HG02885 (cell line): ENCODE measurements around the gene GLP1R.

ENCODE experiments used
- ATAC-seq: cut with Tn5 transposase; IDR thresholded peaks from one replicate; pipeline ENCODE4 v1.9.1; 2021; ENCODE audit warnings: mild to moderate bottlenecking; ENCODE audit not compliant: unreplicated experiment, poor library complexity

Gene GLP1R

GRCh38 chr6:39043776-39044175 lies 4.8 kb upstream of the GLP1R start:
- no peak for ATAC-seq

- no peak for ATAC-seq
These were observed 4.4 kb upstream of the GLP1R start for GRCh38 chr6:39044181-39044580.

DNA sequence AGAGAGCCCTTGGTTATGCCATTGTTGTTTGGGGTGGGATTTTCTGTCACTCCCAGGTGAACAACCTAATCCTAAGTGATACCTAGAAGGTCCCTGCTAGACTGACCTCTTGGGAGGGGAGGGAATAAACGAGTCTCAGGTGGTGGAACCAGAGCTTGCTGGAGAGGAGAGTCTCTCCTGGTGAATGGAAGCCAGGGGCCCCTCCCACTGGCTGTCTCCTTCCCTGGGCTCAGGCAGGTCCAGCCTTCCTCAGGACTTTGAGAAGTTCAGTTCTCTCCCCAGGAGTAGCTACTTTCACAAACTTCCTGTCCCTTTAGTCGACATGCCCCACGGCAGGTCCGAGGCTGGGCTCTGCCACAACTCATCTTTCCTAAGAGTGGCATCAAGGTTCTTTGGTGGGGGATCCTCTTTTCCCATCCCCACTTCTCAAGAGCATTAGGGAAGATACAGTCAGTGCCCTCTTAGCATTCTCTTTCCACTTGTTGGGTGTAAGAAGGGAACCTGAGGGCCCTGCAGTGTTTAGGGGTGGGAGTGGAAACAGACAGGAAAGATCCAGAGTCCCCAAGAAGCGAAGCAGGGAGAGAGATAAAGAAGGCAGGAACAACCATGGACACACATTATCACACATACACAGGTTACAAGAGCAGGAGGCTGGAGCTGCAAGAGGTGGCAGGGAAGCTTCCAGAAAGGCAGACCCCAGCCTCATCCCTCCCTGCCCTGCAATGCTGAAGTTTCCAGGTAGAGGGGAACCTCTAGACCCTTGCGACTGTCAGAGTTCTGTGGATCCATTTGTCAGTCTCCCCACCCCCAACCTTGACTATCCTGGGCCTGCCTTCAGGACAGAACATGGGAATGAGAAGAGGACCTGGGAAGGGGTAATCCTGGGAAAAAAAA lies 900 bp upstream of the GLP1R start:
- no peak for ATAC-seq

DNA sequence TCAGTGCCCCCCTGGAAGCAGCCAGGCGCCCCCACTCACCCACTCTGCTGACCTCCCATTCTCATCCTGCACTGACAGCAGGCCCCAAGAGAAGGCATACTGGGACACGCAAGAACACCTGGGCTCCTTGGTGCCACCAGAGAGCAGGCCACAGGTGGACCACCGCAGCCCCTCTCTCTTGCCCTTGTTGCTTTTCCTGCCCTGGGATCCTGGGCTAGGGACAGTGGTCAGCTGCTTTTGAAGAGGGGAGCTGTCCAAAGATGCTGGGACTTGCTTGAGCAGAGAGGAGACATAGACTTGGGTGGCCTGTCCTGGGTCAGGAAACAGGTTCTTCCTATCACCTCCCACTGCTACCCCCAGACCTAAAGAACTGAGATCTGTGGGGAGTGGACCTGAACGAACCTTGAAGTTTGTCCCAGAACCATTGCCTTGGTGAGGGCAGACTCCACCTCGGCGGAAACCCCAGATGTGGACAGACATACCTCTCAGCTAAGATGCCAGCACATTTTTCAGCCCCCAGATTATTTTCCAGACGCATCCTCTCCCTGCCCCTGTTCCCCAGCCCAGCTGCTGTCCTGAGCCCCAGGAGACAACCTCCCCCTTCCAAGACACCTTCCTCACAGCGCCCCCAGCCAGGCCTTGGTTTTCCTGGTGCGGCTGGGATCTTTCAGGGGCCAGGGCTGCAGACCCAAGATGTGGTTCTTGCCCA lies 1.1 kb downstream of the GLP1R start:
- no peak for ATAC-seq

DNA sequence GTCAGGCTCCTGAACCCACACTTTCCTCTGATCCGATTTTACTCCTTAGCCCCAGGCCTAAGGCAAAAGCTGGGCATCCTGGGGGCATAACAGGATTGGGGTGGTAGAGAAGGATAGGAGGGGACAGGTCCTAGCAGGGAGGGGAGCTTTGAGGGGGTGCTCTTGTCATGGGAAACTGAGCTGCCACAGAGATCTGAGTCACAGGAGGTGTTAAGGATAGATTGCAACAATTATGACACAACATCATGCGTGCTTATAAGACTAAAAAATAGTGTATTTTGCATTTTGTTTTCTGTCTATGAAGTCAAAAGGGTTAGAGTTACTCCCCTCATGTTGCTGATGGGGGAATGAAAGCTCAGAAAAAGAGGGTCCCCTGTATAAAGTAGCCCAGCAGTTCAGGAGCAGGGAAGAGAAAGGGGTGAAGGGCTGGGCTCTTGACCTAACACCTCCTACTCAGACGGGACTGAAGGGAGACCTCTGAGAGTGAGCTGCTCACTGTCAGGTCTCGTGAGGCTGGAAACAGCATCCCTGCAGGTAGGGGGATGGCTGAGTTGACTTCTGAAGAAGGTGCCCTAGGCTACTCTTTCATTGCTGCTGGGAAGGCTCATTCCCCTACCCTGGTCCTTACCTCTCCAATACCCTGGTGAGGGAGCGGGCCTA lies 2.0 kb downstream of the GLP1R start:
- no peak for ATAC-seq

- ATAC-seq: no peak
These were observed 3.0 kb downstream of the GLP1R start for GRCh38 chr6:39051399-39052122.

DNA sequence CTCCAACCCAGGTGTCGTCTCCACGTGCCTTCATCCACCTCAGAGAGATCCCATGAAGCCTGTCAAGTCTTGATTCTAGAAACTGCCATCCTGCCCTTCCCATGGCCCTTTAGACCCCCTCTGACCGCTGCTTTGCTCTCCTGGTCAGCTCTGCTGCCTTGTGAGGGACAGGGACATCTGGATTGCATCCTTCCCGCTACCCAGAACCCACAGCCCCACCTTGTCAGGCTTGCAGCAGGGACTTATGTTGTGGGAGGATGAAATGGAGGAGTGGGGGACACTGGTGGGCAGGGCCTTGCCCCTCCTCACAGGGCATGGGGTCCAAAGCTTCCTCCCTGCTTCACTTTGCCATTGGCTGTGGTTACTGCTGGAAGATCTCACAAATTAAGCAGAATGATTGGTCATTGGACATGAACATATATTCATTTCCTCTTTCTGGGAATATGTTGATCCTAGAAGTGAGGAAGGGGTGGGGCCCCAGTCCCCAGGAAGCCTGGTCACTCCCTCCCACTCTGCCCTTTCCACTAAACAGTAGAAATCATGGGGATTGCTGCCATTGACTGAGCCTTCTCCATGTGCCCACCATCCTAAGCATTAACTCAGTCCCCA lies 4.5 kb downstream of the GLP1R start:
- no peak for ATAC-seq

DNA sequence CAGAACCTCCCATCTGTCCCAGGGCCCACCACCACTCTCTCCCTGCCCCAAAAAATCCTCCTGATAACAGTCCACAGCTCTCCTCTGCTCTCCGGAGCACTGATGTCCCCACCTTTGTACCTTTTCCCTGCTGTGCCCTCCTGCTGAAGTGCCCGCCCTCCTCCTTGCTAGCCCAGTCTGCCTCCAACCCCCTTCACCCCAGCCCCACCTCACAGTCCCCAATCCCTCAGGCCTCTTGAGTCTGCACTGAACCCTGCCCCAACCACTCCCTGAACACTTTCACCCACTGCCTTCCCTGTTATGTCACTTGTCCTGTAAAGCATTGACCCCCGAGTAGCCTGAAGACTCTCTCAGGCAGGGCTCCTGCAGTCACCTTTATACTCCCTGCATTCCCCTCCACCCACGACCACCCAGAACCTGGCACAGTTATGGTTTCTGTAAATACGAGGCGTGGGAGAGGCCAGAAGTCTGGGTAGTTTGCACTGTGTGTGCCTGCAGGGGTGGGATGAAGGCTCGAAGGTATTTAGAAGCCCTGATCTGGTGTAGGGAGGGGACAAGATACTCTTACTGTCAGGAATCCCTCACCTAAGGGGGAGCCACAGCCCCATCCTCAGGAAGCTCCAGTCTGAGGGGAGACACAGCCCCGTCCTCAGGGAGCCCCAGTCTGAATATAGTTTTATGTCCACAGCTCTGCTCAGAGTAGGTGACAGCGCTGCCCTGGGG lies 5.4 kb downstream of the GLP1R start:
- no peak for ATAC-seq

DNA sequence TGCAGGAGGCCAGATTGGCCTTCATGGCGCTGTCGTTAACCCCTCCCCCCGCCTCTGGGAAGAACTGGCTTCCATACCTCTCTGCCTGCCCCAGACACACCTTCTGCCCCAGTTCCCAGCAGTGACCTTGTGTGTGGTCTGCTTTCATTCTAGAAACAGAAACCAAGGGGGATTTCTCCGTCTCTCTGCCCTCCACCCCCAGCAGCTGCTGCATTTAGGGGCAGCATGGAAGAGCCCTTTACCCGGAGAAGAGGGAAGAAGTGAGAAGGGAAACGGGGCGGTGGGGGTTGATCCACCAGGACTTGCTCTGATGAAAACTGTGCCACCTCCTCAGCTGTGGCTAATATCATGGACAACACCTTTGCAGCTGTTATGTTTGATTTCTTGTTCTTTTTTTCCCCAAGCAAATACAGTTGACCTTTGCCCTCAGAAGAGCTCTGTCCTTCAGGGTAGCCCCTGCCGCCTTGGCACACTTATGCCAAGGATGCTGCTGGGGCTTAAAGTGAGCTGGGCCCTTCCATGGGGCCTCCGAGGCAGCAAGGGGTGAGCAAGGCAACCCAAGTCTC lies 6.1 kb downstream of the GLP1R start:
- no peak for ATAC-seq

- no peak for ATAC-seq
These were observed 7.1 kb downstream of the GLP1R start for GRCh38 chr6:39055661-39056060.

DNA sequence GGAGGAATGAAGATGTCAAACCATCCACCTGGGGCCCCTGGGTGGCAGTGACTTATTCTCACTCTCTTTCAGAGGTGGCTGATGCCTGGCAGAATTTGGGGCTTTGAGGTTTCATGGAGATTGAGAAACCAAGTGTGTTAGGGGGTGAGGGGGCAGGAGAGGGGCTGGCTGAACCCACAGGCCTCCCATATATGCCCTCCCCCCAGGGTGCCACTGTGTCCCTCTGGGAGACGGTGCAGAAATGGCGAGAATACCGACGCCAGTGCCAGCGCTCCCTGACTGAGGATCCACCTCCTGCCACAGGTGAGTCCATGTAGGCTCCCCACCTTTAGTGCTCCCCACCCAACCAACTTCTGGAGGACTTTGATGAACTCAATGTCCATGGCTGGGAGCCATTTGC lies 7.6 kb downstream of the GLP1R start:
- no peak for ATAC-seq

DNA sequence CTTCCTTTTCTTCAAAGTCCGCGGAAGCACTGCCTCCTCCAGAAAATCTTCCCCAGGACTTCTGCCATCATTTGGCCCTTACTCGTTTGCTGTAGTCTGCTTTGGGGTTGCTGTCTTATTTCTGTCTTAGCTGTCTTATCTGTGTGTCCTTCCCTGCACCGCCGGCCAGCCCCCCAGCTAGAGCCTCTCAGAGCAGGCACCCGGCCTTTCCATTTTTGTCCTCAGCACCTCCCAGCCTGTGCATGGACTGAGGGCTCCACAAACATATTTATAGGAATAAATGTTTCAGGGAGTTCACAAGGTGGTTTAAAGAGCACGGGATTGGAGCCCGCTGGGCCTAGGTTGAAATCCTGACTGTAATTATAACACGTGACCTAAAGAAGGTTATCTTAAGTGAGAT lies 8.1 kb downstream of the GLP1R start:
- ATAC-seq: no peak

GRCh38 chr6:39057251-39058155 lies 8.9 kb downstream of the GLP1R start:
- no peak for ATAC-seq

GRCh38 chr6:39058471-39059147 lies 10.0 kb downstream of the GLP1R start:
- no peak for ATAC-seq

GRCh38 chr6:39059496-39060310 lies 11.1 kb downstream of the GLP1R start:
- ATAC-seq: no peak

GRCh38 chr6:39060467-39061160 lies 12.0 kb downstream of the GLP1R start:
- ATAC-seq: no peak
